GM19324 (cell line): ENCODE measurements around the gene GRIK1.

Source experiments
- ATAC-seq: cut with Tn5 transposase; IDR thresholded peaks from one replicate; pipeline ENCODE4 v1.9.1; 2021; ENCODE audit warnings: mild to moderate bottlenecking, moderate library complexity; ENCODE audit not compliant: unreplicated experiment, low FRiP score

GRIK1 gene

GRCh38 chr21:29506947-29507346, 432.8 kb downstream of the GRIK1 start:
- ATAC-seq, result no peak

- no peak for ATAC-seq
These were observed 433.6 kb downstream of the GRIK1 start for GRCh38 chr21:29506214-29506613.

GRCh38 chr21:29504751-29505321, 435.0 kb downstream of the GRIK1 start:
- ATAC-seq, result no peak

- no peak for ATAC-seq
These were observed 438.3 kb downstream of the GRIK1 start for GRCh38 chr21:29501451-29501850.

GRCh38 chr21:29499734-29500343, 440.0 kb downstream of the GRIK1 start:
- no peak for ATAC-seq

- ATAC-seq, result no peak
These were observed 440.6 kb downstream of the GRIK1 start for GRCh38 chr21:29499229-29499628.

GRCh38 chr21:29496337-29496736, 443.5 kb downstream of the GRIK1 start:
- no peak for ATAC-seq

- no peak for ATAC-seq
These were observed 449.8 kb downstream of the GRIK1 start for GRCh38 chr21:29490016-29490415.

- no peak for ATAC-seq
These were observed 452.6 kb downstream of the GRIK1 start for GRCh38 chr21:29487154-29487553.
